ENCODE results near the gene IPPK.

IPPK gene, protein sequence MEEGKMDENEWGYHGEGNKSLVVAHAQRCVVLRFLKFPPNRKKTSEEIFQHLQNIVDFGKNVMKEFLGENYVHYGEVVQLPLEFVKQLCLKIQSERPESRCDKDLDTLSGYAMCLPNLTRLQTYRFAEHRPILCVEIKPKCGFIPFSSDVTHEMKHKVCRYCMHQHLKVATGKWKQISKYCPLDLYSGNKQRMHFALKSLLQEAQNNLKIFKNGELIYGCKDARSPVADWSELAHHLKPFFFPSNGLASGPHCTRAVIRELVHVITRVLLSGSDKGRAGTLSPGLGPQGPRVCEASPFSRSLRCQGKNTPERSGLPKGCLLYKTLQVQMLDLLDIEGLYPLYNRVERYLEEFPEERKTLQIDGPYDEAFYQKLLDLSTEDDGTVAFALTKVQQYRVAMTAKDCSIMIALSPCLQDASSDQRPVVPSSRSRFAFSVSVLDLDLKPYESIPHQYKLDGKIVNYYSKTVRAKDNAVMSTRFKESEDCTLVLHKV

DNA sequence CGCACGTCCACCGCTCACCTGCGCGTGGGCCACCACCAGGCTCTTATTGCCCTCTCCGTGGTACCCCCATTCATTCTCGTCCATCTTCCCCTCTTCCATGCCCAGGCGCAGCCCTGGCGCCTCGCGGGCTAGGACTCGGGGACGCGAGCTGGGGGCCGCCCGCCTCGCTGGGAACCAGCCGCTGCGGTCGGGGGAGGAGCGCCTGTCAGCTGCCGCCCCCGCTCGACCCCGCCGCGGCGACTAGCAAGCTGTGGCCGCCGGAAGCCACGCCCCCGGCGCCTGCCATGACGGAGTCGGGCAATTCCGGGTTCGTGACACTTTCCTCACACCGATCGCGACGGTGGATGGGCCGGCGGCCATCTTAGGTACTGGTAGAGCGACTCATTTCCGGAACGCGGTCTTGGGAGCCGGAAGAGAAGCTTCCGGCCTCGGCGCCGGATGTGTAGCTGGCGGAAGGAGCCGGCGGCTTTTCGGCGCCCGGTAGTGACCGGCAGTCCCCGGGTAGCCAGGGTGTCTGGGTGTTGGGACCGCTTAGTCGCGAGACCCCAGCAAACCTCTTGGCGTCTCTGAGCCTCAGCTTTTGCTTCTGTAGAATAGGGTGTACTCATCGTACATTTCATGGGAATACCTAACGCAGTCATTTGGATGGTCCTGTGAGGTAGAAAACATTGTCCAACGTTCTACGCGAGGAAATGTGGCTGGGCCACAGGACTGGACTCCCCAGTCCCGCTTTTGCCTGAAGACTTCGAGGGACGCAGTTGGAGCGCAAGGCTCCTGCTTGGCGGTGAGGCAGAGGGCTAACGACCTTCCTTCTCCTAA, at the start of gene IPPK:
TSS of gene IPPK (minus strand) at position 242 of the 819 bp plus-strand sequence. CDS start at position 99, 143 bp downstream.
- peak; percentile 97 for DNase-seq (ENCODE audit: low read depth)
- H3K4me3 ChIP-seq (ENCODE audit: low read depth, low read length): peak within 1 kb of the TSS; percentile 94

DNA sequence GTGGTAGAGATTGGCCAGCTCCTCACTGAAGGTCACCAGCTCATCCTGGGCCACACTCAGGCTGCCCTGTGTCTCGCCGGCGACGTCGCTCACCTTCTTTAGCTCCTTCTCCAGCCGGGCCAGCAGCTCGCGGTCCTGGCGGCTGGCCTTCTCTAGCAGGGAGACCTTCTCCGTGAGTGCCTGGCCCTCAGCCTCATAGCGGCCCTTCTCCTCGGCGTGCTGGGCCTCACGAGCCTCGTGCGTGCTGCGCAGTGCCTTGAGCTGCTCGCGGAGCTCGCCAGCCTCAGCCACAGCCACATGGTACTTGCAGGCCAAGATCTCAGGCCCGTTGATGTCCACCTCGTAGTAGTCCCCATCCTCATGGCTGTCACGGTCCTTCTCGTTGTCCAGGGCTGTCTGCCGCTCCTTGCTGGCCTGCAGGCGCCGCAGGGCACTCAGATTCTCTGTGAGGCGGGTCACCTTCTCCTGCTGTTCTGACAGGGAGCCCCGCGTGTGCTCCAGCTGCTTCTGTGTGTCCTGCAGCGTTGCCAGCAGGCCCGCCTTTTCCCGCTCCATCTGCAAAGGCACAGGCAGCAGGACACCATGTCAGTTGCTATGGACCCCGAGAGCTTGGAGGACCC, 49.2 kb upstream of the IPPK start:
- no peak overlapping the region for H3K4me3 ChIP-seq (ENCODE audit: low read depth, low read length)
- TF ChIP-seq, protein P1, sequence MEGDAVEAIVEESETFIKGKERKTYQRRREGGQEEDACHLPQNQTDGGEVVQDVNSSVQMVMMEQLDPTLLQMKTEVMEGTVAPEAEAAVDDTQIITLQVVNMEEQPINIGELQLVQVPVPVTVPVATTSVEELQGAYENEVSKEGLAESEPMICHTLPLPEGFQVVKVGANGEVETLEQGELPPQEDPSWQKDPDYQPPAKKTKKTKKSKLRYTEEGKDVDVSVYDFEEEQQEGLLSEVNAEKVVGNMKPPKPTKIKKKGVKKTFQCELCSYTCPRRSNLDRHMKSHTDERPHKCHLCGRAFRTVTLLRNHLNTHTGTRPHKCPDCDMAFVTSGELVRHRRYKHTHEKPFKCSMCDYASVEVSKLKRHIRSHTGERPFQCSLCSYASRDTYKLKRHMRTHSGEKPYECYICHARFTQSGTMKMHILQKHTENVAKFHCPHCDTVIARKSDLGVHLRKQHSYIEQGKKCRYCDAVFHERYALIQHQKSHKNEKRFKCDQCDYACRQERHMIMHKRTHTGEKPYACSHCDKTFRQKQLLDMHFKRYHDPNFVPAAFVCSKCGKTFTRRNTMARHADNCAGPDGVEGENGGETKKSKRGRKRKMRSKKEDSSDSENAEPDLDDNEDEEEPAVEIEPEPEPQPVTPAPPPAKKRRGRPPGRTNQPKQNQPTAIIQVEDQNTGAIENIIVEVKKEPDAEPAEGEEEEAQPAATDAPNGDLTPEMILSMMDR (IDR thresholded peaks at IDR 0.05; ENCODE audit: low read depth, low read length, missing control alignments): no peak
- no peak for DNase-seq (ENCODE audit: low read depth)

More for the DNA sequence above, at the start of gene IPPK:
- TF ChIP-seq, protein P1 (IDR thresholded peaks at IDR 0.05; ENCODE audit: low read depth, low read length, missing control alignments): no peak

DNA sequence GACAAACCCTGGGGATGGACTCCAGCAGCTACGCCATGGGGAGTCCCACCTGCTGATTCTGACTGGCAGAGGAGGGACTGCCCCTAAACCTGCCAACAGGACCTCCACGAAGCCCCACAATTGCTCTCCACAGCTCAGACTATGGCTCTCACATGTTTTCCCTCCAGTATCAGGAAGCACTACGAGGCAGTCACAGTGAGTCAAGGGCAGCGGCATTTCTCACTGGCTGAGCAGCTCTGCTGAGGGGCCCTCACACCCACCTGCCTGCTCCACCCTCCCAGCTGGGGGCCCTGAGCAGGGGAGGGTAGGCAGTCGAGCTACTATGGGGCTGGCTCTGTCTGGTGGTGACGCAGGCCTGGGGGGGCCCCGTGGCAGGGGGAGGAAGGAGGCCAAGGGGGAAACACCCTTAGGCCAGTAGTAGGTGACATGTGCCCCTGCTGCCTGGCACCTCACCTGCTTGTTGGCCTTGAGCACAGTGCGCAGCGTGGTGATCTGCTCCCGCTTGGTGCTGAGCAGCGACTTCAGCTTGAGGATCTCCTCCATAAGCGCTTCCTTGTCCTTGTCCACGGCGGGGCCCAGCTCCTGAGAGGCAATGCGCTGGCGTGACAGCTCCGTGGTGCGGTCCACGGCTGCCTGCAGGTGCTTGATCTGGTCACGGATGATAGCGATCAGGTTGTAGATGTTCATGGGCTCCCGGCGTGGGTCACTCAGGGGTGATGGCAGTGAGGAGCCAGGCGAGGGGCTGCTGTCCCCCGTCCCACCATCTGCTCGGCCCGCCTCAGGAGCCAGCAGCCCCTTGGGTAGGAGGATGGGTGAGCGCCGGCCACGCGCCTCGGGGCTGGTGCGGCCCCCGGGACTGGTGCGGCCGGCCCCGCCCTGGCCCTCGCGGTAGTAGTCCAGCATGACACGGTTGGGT, 48.4 kb upstream of the IPPK start:
- TF ChIP-seq, protein P1 (IDR thresholded peaks at IDR 0.05; ENCODE audit: low read depth, low read length, missing control alignments): no peak
- H3K4me3 ChIP-seq (ENCODE audit: low read depth, low read length): no peak overlapping the region
- DNase-seq (ENCODE audit: low read depth): no peak

DNA sequence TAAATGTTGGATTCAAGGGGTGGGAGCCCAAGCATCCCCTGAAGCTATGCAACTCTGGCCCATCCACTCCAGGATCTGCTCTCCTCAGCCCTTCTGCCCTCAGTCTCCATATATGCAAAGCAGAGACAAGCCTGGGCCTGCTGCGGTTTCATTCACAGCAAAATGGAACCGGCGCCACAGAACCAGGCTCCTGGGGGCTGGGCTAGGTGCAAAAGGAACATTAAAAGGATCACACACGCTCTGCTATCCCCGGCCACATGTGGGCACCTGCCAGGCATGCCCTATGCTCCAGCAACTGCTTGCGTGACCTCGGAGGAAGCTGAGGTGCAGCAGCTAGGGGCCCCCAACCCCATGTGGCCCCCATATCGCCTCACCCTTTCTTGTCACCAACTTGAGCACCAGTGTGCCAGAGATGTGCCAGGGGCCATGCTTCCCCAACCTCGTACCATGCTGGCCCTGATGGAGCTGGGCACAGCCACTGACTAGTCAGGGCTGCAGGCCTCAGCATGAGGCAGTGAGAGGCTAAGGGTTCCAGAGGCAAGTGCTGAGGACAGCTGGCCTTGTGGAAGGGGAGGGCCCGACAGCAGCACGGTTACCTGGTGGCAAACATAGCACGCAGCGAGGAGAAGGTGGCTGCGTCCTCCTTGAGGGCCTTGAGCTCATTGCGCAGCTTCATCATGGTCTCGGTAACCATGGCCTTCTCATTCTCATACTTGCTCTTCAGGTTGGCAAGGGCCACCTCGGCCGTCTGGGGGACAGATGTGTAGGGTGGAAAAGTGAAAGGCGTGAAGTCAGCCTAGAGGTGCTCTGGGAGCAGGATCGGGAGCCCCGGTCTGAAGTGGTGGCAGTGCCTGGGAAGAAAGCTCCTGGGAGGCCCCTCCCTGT, 47.5 kb upstream of the IPPK start:
- no peak overlapping the region for H3K4me3 ChIP-seq (ENCODE audit: low read depth, low read length)
- DNase-seq (ENCODE audit: low read depth): no peak
- TF ChIP-seq, protein P1 (IDR thresholded peaks at IDR 0.05; ENCODE audit: low read depth, low read length, missing control alignments): no peak

DNA sequence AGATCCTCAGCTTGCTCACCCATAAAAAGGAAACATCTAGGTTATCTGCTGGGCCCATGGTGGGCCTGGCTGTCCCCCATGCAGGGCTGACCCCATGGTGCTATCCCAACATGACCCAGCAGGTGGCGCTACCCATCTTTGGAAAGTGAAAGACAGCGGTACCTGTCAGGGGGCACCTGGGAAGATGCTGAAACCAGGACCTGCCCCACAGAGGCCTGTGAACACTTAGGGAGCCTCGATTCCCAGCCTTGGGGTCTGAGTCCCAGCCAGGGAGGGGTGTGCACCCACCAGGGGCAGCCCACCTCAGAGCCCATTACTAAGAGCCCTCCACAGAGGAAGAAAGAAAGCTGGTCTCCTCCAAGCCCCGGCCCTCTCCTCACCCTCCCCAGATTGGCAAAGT, 46.6 kb upstream of the IPPK start:
- H3K4me3 ChIP-seq (ENCODE audit: low read depth, low read length): no peak overlapping the region

More for the DNA sequence above, 46.6 kb upstream of the IPPK start:
- DNase-seq (ENCODE audit: low read depth): no peak
- TF ChIP-seq, protein P1 (IDR thresholded peaks at IDR 0.05; ENCODE audit: low read depth, low read length, missing control alignments): peak; percentile 92
